ENCODE data around the gene PLPP4.

Gene PLPP4

DNA sequence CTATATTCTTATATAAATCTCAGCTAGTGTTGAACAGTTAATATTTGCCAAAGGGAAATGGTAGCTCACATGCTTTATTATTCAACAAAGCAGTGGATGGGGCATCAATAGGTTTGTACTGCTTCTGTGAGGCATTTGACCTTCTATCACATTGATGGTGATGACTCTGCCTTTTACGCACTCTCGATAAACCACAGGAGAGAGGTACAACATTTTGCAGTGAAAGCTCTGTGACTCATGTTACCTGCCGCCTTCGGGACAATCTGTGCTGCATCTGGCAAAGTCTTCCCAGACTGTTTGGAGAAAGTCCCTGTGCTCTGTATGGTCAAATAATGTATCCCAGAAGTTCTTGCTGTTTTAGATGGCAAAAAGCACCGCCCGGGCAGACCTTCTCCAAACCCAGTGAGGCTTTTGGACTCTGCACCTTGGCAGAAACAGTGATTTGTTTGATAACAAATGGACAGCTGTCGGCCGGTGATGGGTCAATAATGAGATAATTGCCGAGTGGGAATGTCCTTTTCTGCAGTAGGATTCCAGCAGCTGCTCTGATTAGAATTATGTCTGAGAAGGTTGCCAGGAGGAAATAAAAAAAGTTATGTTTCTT is 61.0 kb downstream of the PLPP4 start:
- DNase-seq (ENCODE audit: low read depth): no peak

DNA sequence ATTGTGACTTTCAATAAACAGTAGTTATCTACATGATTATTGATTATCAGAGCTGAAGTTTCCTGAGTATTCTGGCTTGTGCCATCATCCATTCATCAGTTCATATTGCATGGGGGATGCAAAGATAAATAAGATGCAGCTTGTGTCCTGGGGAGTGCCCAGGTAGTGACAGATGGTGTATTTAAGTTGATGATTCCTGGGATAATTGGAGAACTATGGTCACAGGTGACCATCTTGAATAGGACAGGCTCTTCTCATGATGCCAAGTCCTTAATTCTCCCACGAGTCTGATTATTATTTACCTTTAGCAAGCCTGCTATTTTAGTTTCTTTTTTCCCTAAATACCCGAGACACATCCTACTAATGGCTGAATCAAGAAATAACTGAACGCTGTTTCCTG is 64.9 kb downstream of the PLPP4 start:
- no peak for DNase-seq (ENCODE audit: low read depth)

DNA sequence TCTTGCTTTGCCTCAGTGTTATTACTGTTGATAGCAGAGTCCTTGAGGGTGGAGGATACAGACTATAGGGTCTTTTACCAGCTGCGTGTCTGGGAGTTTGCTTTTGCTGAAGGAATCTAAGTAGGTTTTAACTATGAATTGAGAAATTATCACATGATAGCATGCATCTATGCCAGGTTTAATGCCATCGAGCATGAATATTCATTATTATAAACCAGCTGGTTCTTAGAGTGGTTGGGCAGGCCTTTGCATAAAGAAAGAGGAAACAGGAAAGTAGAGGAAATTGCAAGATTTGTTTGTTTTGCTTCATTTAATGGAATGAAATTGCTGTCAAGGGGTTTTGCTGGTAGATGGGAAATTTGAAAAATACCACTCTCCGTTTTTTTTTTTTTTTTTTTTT is 70.7 kb downstream of the PLPP4 start:
- DNase-seq (ENCODE audit: low read depth): no peak

DNA sequence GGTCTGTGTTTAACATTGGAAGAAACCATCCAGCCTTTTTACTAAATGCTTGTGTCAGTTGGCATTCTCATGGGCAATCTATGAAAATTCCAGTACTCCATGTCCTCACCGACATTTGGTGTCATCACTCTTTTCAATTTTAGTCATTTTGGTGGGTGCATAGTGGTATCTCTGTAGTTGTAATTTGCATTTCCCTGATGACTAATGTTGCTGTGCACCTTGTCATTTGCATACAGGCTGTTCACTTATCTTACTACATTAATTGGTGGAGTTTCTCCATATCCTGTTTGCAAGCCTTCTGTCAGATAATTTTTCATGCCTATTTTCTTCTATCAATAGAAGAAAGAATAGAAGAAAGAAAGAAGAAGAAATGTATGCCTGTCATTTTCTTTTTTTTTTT is 73.7 kb downstream of the PLPP4 start:
- DNase-seq (ENCODE audit: low read depth): no peak

DNA sequence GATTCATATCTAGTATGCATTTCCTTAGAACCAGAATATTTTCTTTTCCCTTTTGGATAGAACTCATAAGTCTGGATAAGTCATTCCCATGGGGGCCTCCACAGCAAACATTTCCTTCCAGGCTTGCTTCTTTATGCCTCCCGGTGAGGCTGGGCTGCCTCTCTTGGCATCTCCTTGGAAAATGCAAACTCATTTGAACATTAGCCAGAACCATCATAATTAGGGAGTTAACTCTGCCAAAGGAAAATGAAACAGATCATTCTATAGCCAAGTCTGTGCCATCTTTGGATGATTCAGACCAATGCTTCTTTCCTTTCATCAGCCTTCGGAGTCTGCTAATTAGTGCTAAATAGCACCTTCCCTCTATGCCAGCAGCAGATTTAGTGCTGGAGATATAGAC is 81.1 kb downstream of the PLPP4 start:
- DNase-seq (ENCODE audit: low read depth): no peak

DNA sequence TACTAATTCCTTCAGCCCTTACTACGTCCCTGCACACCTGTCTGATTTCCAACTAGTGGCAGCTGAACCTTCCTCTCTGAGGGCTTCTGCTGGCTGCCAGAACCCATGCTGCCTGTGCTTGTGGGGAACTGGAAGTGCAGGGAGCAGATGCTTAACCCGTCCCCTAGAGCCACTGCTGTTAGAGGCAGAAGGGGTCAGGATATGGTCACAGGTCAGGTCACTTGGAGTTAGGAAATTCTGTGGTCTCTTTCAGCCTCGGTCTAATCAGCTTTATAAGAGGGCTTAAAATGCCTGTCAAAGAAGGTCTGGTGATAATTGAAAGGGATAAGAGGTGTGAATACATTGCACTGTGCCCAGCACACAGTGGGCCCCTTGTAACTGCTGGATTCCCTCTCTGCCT is 82.0 kb downstream of the PLPP4 start:
- no peak for DNase-seq (ENCODE audit: low read depth)

DNA sequence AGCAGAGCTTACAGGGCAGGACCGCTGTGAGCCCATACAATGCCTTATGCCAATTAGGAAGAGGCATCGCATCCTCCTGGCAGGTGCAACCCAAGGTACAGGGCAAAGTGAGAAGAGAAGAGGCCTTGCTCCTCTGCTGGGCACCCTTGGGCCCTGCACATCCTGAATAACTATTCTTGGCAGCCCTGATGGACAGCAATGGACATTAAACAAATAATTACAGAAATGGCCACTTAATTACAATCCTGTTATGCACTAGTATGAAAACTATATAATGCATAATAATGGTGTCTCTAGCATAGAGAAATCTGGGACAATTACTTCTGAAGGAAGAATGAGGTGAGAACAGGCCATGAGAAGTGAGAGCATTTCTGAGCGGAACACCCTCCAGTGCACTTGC is 83.5 kb downstream of the PLPP4 start:
- DNase-seq (ENCODE audit: low read depth): no peak

DNA sequence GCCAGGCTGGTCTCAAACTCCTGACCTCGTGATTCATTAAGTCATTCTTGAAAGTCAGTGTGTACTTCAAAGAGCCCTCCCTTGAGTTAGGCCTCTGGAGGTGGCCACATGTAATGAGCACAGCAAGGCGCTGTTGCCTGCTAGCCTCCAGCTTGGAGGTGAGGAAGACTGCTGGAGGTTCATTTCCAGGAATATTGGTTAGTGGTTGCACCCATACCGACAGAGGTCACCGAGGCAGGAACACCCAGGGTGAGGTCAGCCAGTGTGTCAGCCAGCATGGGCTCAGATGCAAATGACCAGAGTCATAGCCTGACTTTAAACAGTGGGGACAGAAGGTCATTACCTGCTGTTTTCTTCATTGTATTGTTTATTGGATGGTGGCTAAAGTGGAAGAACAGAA is 85.0 kb downstream of the PLPP4 start:
- DNase-seq (ENCODE audit: low read depth): no peak

DNA sequence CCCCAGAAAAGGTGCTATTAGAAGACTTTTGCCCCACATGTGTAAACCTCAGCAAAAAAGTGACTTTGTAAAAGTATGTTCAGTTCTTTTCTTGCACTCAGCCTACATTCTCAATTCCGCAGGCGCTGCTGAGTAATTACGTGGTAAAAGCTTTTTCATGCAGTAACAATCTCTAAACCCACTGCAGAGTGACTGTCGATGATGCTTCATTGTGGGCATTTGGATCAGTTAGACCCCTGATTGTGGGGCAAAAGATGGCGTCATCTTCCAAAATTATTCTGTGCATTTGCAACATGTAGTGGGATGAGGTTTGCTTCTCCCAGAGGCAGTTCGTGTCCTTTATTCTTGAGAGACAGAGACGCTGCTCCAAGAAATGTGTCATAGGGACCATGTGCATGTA is 85.6 kb downstream of the PLPP4 start:
- DNase-seq (ENCODE audit: low read depth): no peak

DNA sequence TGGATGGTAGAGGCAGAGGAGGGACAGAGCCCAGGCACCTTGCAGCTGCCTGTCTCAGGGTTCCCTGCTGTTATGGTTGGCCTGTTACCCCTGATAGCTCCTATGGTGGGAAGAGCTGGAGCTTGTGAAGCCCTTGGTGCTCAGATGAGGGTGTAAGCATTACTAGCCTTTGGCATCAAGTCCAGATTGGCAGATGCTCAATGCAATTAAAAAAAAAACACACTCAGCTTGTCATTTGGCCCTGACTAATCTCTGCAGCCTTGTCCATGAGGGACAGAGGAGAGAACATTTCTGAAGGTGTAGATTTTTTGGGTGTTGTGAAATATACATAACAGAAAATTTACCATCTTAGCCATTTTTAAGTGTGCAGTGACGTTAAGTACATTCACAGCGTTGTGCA is 86.3 kb downstream of the PLPP4 start:
- DNase-seq (ENCODE audit: low read depth): no peak

DNA sequence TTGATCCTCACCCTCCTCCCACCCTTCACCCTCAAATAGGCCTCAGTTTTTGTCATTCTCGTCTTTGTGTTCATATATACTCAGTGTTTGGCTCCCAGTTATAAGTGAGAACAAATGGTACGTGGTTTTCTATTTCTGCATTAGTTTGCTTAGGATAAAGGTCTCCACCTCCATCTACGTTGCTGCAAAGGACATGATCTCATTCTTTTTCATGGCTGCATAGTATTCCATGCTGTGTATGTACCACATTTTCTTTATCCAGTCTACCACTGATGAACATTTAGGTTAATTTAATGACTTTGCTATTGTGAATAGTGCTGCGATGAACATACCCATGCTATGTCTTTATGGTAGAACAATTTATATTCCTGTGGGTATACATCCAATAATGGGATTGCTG is 91.2 kb downstream of the PLPP4 start:
- no peak for DNase-seq (ENCODE audit: low read depth)

DNA sequence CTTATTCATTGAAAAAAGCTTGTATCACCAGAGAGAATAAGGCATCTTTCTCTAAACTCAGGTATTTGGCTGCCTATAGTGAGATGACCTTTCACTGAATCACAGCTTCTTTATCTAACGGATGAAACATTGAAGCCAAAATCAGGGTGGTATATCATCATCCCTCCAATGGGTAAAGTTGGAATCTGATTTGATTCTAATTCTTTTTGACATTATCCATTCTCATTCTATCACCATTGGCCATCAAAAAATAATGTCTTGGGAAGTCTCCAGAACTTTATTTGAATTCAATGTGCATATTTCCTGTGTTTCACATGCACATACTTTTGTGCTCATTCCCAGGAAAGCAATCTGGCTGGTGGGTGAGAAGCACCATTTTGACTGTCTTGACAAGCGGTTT is 95.2 kb downstream of the PLPP4 start:
- DNase-seq (ENCODE audit: low read depth): no peak

DNA sequence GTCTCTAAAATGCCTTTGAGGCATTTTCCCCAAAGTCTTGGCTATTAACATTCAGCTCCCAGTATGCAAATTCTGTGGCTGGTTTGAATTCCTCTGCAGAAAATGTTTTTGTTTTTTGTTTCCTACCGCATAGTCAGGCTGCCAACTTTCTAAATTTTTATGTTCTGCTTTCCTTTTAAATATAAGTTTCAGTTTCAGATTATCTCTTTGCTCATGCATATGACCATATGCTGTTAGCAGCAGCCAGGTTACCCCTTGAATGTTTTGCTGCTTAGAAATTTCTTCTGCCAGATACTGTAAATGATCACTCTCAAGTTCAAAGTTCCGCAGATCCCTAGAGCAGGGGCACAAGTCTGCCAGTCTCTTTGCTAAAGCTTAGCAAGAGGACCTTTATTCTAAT is 96.9 kb downstream of the PLPP4 start:
- DNase-seq (ENCODE audit: low read depth): no peak

DNA sequence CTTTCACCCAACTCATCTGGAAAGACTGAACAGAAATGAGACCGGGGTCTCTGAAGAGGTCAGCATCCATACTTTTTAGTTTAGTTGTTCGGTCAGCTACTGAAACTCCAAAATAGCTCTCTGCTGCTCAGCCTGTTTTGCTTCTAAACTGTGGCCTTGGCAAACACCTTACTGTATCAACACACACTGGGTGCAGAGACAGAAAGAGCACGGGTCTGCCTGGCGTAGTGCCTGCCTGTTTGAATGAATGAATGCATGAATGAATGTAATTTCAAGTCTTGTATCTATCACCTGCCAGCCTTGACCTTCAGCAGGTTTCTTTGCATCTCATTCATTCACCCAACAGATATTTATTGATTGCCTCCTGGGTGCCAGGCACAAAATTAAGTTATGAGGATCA is 98.4 kb downstream of the PLPP4 start:
- no peak for DNase-seq (ENCODE audit: low read depth)

DNA sequence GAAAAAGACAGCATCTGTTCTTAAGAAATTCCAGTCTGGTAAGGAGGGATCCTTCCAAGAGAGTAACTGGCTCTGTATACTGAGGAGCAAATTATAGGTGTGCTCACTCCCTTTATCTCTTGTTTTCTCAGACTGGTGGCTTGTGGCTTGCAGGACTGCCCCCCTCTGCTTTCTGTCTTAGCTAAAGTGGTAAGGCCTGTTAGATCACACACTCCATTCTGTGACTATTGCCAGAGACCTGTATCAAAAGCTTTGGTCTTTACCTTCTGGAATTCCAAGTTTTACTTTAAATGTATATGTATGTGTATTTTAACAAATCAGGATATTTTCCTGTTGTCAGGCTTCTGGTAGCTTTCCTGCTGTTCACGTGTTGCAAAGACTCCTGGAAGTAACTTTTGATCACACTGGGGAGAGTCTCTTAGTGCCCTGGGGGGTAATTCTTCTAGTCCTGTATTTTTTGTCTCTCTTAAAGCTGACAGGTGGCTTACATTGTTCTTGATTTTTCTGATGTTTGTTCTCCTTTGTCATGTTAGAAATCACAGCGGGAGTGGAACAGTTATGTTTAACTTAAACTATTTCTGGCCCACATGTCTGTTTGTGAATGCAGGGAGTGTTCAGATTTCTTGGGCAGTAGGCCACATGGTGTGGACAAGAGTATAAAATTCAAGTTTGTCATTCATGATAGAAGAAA is 99.0 kb downstream of the PLPP4 start:
- no peak for DNase-seq (ENCODE audit: low read depth)

DNA sequence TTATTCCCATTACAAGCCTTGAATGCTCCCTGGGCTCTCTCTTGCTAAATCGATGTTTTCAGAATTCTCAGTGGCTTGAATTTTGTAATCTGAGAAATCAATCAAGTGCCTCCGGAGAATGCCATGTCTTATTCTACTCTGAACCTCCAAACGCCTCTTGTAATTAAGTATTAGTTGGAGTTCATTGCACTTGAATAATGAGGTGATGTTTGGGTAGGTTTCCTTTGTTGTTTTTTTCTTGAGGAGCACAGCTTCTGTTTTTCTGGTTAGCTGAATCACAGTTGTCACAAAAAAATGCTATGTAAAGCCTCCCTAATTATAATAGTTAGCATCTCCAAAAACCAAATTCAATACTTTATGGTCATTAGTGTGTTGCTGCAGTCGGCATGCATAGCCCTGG is 100.3 kb downstream of the PLPP4 start:
- no peak for DNase-seq (ENCODE audit: low read depth)

DNA sequence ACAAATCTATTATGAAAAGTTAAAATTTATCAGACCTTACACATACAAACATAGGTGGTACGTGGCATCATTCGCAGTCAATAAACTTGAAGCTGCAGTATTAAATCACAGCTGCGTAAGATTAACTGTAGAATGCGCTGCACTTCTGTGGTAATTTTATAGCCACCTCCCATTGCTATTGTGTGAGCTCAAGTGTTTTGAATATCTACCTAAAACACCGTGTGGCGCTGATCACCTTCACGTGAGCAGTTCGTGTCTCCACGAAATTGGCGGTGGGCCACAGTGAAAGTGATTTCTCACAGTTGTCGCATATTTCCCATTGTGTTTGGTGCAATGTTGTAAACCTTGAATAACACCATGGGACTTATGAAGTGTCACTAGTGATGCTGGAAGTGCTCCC is 102.8 kb downstream of the PLPP4 start:
- no peak for DNase-seq (ENCODE audit: low read depth)

DNA sequence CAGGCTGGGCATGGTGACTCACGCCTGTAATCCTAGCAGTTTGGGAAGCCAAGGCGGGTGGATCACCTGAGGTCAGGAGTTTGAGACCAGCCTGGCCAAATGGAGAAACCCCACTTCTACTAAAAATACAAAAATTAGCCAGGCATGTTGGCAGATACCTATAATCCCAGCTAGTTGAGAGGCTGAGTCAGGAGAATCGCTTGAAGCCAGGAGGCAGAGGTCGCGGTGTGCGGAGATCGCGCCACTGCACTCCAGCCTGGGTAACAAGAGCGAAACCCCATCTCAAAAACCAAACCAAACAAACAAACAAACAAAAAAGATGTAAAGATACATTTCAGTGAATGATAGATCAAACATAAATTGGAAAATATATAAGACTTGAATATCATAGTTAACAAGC is 105.9 kb downstream of the PLPP4 start:
- no peak for DNase-seq (ENCODE audit: low read depth)

DNA sequence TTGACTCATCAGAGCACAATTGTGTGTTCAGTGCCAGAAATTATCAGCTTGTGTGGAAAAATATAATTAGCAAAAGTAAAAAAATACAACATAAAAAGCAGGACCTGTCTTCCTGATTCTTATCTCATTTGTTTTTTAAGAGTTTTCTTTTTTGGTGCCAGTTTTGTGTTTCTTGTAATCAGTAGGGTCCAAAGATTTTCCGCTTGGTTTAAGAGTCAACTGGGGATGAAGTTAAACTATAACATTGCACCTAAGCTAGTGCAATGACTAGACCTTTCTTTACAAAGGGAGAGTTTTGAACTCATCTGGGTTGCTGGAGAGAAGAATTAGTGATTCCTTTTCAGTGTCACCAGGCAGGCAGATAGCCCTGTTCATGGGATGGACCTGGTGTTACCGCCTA is 113.4 kb downstream of the PLPP4 start:
- no peak for DNase-seq (ENCODE audit: low read depth)

DNA sequence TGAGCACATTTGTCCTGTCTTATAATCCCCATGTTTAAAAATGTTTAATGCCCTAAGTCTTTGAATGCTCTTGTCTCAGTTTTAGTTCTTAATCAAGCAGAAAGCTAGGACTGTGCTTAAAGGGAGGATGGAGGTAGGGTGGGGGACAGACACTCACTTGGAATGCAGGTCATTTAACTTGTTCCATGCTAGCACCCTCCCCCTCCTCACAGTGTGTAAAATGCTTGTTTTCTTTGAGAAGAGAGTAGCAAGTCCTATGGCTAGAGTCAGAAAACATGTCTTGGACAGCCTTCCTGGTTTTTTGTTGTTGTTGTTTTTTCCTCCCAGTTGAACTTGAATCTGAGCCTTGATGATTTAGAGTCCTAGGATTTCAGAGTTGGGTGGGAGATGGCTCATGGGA is 114.2 kb downstream of the PLPP4 start:
- no peak for DNase-seq (ENCODE audit: low read depth)

DNA sequence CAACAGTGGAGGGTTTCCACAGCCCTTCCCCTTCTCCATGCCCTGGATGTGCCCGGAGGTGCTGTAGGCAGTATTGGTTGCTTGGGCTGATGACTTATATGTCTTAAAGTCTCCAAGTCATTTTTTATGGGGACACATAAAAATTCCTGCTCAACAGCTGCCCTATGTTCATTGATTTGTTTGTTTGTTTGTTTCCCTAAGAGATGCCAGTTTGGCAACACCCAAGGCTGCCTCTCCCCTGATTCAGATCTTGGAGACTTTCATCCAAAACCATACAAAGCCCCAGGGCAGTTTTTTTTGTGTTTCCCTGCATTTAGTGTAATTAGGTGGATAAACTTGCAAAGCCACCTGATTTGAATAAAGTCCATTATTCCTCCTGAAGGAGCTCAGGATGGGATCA is 115.3 kb downstream of the PLPP4 start:
- DNase-seq (ENCODE audit: low read depth): no peak

DNA sequence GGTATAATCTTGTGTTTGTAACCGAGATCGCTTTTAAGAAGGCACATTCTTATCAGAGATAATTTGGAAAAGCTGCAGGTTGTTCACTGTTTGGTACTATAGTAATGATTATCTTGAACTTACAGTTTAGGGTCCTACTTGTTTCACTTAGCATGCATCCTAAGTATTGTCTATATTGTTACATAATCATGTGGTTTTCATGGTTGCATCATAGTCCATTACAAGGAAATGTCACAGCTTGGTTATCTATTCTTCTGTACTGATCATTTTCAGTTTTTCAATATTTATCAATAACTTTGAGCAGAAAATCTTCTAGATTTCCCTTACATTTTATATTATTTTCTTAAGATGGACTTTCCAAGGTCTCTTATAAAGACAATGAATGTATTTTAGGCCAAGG is 116.3 kb downstream of the PLPP4 start:
- DNase-seq (ENCODE audit: low read depth): no peak

DNA sequence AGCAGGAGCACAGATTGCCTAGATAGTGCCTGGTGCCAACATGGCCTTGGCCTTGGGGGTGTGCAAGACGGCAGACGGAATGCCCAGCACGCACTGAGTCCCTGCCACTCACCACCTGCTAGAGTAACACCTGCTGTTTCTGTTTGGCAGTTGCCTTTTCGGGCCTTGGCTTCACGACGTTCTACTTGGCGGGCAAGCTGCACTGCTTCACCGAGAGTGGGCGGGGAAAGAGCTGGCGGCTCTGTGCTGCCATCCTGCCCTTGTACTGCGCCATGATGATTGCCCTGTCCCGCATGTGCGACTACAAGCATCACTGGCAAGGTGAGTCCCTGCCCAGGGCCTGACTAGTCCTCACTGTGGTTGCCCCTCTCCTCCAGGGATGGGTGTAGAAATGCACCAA is 118.0 kb downstream of the PLPP4 start:
- DNase-seq (ENCODE audit: low read depth): no peak

DNA sequence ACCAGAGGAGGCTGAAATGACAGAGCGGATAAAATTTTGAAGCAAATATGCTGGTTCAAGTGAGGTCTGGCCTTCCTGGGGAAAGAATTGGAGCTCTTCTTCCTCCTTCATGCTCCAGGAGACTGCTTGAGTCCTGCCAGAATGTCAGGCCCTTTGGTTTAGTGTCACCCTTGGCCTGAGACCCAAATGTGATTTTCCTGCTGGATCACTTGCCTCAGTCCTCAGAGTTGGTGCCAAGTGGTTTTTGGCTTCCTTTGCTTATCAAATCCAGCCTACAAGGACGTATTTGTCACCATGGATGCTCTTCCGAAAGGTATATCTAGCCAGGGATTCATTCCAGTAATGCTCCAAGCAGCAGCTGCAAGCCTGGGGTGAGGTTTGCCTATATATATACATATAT is 118.4 kb downstream of the PLPP4 start:
- no peak for DNase-seq (ENCODE audit: low read depth)

DNA sequence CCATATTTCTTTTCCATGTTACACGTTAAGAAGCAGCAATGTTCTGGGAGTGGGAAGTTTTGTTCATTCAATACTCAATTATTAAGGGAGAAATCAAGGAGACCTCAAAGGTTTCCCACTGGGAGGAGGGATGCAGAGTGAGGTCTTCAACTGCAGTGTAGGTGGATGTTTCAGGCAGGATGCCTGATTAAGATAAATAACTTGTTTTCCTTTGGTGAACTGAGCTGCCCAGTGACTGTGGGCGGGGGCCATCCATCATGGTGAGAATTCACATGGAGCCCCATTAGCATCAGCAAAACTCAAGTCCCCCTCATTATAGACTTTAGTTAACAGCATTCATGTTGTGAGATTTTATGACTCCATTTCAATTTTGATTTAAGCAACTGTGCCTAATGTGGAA is 121.1 kb downstream of the PLPP4 start:
- no peak for DNase-seq (ENCODE audit: low read depth)

Data from stimulated activated CD8-positive, alpha-beta memory T cell treated with anti-CD3 and anti-CD28 coated beads, Interleukin-12 subunit alpha, Interleukin-12 subunit beta, amount 100 ng/mL, for 1 hour (primary cell).